Esophagus muscularis mucosa (tissue), 3 donors: ENCODE measurements around the gene STMN3.

Source experiments
- EP300 ChIP-seq: sonication (generic); formaldehyde crosslinking; IDR thresholded peaks from one replicate; pipeline ENCODE4 v1.6.1; 2017; ENCODE audit warnings: antibody characterized with exemption
- TF ChIP-seq, protein P1 (sequence below), 3 experiments: fragments of 200-600 bp in 2 of 3; fragments of 450-650 bp in 1 of 3; sonication (generic) in 2 of 3; IDR thresholded peaks; one replicate each; pipeline ENCODE4 v1.5.1; 2017 to 2019; ENCODE audit warnings: antibody characterized with exemption in 3 of 3, mild to moderate bottlenecking in 2 of 3, moderate library complexity in 1 of 3

- TF ChIP-seq EP300, result no peak
- TF ChIP-seq, protein P1, sequence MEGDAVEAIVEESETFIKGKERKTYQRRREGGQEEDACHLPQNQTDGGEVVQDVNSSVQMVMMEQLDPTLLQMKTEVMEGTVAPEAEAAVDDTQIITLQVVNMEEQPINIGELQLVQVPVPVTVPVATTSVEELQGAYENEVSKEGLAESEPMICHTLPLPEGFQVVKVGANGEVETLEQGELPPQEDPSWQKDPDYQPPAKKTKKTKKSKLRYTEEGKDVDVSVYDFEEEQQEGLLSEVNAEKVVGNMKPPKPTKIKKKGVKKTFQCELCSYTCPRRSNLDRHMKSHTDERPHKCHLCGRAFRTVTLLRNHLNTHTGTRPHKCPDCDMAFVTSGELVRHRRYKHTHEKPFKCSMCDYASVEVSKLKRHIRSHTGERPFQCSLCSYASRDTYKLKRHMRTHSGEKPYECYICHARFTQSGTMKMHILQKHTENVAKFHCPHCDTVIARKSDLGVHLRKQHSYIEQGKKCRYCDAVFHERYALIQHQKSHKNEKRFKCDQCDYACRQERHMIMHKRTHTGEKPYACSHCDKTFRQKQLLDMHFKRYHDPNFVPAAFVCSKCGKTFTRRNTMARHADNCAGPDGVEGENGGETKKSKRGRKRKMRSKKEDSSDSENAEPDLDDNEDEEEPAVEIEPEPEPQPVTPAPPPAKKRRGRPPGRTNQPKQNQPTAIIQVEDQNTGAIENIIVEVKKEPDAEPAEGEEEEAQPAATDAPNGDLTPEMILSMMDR (IDR thresholded peaks at IDR 0.05), result no peak
These were observed 13.1 kb downstream of the STMN3 start for GRCh38 chr20:63640086-63640485.
